ENCODE measurements around the gene NEK6.

The NEK6 gene

DNA sequence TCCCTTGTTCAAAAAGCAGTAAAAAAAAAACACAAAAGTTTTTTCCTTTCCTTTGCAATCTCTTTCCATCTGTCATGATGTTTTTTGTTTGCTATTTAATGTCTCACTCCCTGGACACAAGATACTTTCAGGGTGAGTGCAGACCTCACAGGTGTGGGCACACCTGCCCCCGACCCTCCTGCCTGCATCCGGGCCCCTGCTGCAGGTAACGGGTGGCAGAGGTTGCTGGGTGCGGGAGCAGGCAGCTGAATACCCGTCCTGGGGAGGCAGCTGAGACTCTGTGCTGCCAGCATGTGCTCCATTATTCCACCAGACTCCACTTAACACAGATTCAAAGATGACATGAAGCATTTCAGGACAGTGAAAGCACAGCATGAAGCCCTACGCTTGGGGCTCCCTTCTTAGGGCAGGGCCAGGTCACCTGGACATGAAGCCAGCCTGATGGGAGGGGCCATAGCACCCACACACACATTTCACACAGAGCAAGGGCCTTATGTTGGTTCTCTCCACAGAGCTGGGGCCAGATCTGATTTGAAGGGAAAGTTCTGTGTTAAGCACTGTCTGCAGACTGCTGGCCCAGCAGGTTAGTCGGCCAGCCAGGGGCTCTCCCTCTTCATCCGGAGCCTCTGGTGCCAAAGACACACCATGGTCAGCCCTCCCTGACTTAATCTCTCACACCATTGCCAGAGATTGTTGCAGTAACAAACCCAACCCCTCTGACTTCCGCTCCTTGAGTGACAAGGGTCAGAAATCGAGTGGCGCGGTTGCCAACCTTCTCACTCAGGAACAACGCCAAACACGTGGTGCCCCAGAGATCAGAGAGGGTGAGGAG is 13.0 kb downstream of the NEK6 start:
- no peaks in the 10 kb centered on the region for H3K27me3 Mint-ChIP-seq
- H3K4me1 Mint-ChIP-seq (ENCODE audit: low read depth) = peaks cover 97% of the 10 kb centered on the region

DNA sequence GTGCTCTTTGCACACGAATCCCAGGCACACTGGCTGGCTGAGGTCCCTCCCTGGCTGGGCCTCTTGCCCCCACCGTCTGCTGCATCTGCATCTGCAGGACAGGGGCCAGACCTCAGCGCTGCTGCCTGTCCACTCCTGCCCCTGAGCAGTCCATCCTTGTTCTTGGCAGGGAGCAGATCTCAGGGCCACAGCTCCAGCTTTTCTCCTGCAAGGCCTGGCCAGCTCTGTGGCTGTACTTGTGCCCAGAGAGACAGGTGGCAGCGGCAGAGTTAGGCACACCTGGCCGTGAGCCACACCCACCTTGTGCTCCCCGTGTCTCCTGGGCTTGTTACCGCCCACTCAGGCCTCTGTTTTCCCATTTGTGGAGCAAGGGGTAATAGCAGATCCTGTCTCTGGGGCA is 13.9 kb downstream of the NEK6 start:
- Mint-ChIP-seq H3K4me1 (ENCODE audit: low read depth) (peaks cover 97% of the 10 kb centered on the region), H3K27me3 (no peaks in the 10 kb centered on the region), H3K36me3 (ENCODE audit: low read depth) (peaks cover 94% of the 10 kb centered on the region), H3K27ac (peak overlapping the region; percentile 67), H3K9me3 (no peaks in the 10 kb centered on the region), H3K4me3 (no peak overlapping the region)
- intact Hi-C loops (cut with micrococcal nuclease) = no loop called here

More for the DNA sequence above, 13.0 kb downstream of the NEK6 start:
- intact Hi-C loops (cut with micrococcal nuclease) = no loop called here
- Mint-ChIP-seq H3K27ac (peak overlapping the region; percentile 19), H3K36me3 (ENCODE audit: low read depth) (peaks cover 94% of the 10 kb centered on the region), H3K4me3 (no peak overlapping the region), H3K9me3 (no peaks in the 10 kb centered on the region)

DNA sequence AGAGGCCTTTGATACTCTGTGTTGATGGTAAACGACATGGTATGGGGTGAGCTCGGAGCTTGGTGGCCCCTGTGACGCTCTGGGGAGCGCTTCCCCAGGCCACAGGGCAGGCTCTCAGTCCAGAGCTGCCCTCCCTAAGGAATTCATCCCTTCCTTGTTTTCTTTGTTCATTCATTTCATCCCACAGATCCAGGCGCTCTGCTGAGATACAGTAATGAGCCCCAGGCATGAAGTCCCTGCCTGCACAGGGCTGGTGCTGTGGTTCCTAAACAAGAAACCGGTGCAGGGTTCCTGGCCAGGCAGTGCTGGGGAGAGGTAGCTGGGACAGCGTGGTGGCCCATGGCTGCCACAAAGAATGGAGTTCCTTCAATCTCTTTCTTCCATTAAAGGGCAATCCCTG is 14.4 kb downstream of the NEK6 start:
- Mint-ChIP-seq H3K27me3 (no peaks in the 10 kb centered on the region), H3K4me1 (ENCODE audit: low read depth) (peaks cover 97% of the 10 kb centered on the region)

DNA sequence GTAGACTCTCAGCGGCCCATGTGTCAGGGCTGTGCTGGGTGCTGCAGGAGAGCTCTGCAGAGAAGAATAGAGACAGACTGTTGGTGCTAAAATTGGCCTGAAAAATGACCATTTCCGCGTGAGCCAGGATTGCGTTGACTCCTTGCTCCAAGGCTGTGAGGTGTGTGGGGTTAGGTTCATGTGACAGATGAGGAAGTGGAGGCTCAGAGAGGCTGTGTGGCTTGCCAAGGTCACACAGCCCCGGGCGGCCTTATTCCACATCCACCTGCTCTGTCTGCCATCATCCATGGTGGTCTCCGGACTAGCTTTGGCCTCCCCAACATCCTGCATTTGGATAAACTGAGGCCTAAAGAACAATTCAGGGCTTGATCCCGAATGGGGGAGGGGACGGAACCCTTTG is 15.2 kb downstream of the NEK6 start:
- Mint-ChIP-seq H3K9me3 (no peaks in the 10 kb centered on the region), H3K36me3 (ENCODE audit: low read depth) (peaks cover 91% of the 10 kb centered on the region), H3K4me1 (ENCODE audit: low read depth) (peaks cover 98% of the 10 kb centered on the region), H3K27ac (peak overlapping the region; percentile 67), H3K27me3 (no peaks in the 10 kb centered on the region), H3K4me3 (no peak overlapping the region)
- intact Hi-C loops (cut with micrococcal nuclease) = no loop called here

More for the DNA sequence above, 14.4 kb downstream of the NEK6 start:
- H3K4me3 Mint-ChIP-seq = no peak overlapping the region
- intact Hi-C loops (cut with micrococcal nuclease) = no loop called here
- peak overlapping the region; percentile 67 for H3K27ac Mint-ChIP-seq
- peaks cover 93% of the 10 kb centered on the region for H3K36me3 Mint-ChIP-seq (ENCODE audit: low read depth)
- no peaks in the 10 kb centered on the region for H3K9me3 Mint-ChIP-seq

DNA sequence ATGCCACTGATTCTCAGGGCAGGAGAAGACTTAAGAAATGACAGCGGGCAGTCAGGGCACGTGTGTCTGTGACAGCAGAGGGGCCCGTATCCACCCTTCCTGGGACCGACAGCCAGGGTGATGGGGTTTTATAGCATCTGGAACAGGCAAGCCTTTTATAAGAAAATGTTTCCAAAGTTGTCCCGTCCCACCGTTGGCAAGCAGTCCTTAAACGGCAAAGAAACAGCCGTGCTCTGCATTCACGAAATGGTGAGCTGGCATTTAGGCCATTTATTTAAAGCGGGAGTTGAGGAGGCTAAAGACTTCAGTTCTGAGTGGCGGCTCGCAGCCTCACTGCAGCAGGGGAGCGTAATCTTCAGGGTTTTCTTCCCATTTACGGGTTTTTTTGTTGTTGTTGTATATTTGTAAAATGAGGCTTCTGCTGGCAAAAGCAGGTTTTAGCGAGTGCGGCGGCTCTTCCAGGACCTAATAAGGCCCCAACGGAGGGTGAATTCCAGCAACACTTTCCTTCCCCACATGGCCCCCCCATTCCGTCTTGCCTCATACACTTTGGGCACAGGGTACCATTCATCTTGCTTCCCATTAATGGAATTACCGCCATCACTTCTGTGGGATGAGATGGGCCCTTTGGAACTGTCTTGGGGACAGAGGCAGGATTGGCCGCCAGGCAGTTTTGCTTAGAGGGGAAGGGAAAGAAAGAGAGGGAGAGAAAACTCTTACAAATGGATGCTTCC is 15.8 kb downstream of the NEK6 start:
- H3K36me3 Mint-ChIP-seq (ENCODE audit: low read depth) = peaks cover 91% of the 10 kb centered on the region
- H3K9me3 Mint-ChIP-seq = no peaks in the 10 kb centered on the region
- intact Hi-C loops (cut with micrococcal nuclease) = no loop called here
- peak overlapping the region; percentile 67 for H3K27ac Mint-ChIP-seq
- no peaks in the 10 kb centered on the region for H3K27me3 Mint-ChIP-seq
- H3K4me3 Mint-ChIP-seq = no peak overlapping the region
- H3K4me1 Mint-ChIP-seq (ENCODE audit: low read depth) = peaks cover 100% of the 10 kb centered on the region

DNA sequence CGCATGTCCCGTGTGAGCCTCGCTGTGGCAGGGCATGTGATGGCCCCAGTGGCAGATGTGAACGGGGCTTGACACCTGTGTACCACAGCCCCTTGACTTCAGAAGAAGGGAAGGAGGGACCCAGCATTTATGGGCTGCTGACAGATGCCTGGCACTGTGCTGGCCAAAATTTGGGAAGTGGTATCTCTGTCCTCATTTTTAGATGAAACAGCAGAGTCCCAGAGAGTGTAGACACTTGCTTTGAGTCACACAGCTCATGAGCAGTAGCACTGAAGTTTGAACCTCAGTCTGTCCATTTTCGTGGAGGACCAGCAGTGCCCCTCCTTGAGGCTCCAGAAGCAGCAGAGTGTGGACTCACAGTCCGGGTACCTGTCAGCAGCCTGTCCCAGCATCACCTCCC is 16.5 kb downstream of the NEK6 start:
- intact Hi-C loops (cut with micrococcal nuclease) = no loop called here
- H3K36me3 Mint-ChIP-seq (ENCODE audit: low read depth) = peaks cover 90% of the 10 kb centered on the region
- H3K4me3 Mint-ChIP-seq = no peak overlapping the region
- H3K4me1 Mint-ChIP-seq (ENCODE audit: low read depth) = peaks cover 100% of the 10 kb centered on the region
- H3K9me3 Mint-ChIP-seq = no peaks in the 10 kb centered on the region
- peak overlapping the region; percentile 67 for H3K27ac Mint-ChIP-seq
- no peaks in the 10 kb centered on the region for H3K27me3 Mint-ChIP-seq

DNA sequence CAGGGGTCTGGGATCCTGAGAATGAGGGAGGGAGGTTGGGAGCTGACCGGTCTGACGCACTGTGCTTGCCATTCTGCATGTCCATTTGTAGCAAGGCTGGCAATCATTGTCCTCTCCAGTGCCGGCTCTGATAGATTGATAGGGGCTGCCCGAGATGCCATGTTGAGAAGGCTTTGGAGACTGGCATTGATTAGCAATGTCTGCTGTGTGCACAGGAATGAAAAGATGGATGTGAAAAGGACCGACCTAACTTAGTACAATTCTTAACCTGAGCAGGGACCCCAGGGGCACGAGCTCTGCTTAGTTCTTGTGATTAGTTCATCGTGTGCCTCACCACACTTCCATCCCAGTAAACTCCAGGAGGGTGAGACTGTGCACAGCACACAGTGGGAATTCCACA is 17.0 kb downstream of the NEK6 start:
- Mint-ChIP-seq H3K27me3 (no peaks in the 10 kb centered on the region), H3K4me3 (no peak overlapping the region), H3K4me1 (ENCODE audit: low read depth) (peaks cover 100% of the 10 kb centered on the region), H3K27ac (peak overlapping the region; percentile 79), H3K9me3 (no peaks in the 10 kb centered on the region), H3K36me3 (ENCODE audit: low read depth) (peaks cover 89% of the 10 kb centered on the region)
- intact Hi-C loops (cut with micrococcal nuclease) = no loop called here

DNA sequence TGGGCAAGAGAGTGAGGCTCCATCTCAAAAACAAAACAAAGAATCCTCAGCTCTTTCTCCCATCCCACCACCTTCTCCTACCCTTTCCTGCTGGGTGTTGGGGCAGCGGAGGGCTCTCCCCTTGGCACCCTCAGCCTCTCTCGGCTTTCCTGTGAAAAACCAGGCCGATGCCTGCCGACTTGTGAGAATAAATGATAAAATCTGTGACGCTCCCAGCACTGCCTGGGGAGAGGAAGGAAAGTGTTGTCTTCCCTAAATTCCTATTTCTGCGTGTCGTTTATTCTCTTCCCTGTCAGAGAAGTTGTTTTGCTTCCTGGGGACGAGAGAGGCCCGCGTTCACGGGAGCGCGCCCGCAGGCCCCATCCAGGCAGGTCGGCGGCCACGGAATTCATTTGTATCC is 19.7 kb downstream of the NEK6 start:
- H3K4me3 Mint-ChIP-seq = no peak overlapping the region
- peak overlapping the region; percentile 79 for H3K27ac Mint-ChIP-seq
- no peaks in the 10 kb centered on the region for H3K27me3 Mint-ChIP-seq
- H3K36me3 Mint-ChIP-seq (ENCODE audit: low read depth) = peaks cover 78% of the 10 kb centered on the region
- no peaks in the 10 kb centered on the region for H3K9me3 Mint-ChIP-seq
- peaks cover 100% of the 10 kb centered on the region for H3K4me1 Mint-ChIP-seq (ENCODE audit: low read depth)
- intact Hi-C loops (cut with micrococcal nuclease) = no loop called here

DNA sequence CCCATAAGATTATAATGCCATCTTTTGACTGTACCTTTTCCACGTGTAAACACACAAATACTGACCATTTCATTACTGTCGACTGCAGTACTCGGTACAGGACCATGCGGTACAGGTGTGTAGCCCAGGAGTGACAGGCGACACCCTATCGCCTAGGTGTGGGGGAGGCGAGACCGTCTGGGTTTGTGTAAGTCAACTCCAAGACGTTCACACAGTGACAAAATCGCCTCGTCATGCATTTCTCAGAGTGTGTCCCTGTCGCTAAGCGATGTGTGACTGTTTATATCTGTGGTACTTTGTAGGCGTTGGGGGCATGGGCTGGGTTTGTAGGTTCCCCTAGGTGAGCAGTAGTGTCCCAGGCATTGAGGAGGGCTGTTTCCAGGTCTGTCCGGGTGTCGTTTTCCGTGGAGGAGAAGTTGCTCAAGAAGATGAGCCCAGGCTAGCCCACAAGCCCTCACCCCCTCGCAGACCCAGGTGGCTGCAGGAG is 20.3 kb downstream of the NEK6 start:
- H3K4me1 Mint-ChIP-seq (ENCODE audit: low read depth) = peaks cover 100% of the 10 kb centered on the region
- H3K27ac Mint-ChIP-seq = peak overlapping the region; percentile 79
- H3K27me3 Mint-ChIP-seq = no peaks in the 10 kb centered on the region
- H3K36me3 Mint-ChIP-seq (ENCODE audit: low read depth) = peaks cover 71% of the 10 kb centered on the region
- H3K4me3 Mint-ChIP-seq = no peak overlapping the region
- no peaks in the 10 kb centered on the region for H3K9me3 Mint-ChIP-seq
- intact Hi-C loops (cut with micrococcal nuclease) = no loop called here

DNA sequence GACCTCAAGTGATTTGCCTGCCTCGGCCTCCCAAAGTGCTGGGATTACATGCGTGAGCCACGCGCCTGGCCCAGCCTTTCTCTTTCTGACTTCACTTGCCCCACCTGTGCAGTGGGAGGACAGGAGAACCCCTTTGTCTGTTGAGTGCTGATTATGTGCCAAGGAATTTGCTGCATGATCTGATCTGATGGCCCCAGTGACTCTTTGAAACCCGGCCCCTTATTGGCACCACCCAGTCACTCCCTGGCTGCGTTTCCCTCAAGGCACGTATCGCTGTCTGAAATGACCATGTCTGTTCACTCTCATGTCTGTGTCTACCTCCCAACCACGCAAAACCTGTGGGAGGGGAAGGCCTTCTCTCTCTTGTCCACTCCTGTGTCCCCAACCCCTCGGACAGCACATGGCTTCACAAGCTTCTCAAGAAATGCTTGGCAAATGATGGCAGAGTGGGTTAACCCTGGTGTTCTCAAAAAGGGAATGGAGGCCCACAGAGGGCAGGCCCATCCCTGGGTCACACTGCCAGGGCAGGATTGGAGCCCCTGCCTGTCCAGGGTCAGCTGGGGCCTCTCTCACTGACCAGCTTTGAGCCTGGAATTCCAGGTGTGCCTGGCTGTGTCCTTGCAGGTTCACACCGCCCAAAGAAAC is 21.9 kb downstream of the NEK6 start:
- H3K4me1 Mint-ChIP-seq (ENCODE audit: low read depth) = peaks cover 99% of the 10 kb centered on the region
- no peaks in the 10 kb centered on the region for H3K9me3 Mint-ChIP-seq
- no peaks in the 10 kb centered on the region for H3K27me3 Mint-ChIP-seq
- peak overlapping the region; percentile 30 for H3K4me3 Mint-ChIP-seq
- H3K36me3 Mint-ChIP-seq (ENCODE audit: low read depth) = peaks cover 73% of the 10 kb centered on the region
- peak overlapping the region; percentile 79 for H3K27ac Mint-ChIP-seq
- intact Hi-C loops (cut with micrococcal nuclease) = no loop called here

DNA sequence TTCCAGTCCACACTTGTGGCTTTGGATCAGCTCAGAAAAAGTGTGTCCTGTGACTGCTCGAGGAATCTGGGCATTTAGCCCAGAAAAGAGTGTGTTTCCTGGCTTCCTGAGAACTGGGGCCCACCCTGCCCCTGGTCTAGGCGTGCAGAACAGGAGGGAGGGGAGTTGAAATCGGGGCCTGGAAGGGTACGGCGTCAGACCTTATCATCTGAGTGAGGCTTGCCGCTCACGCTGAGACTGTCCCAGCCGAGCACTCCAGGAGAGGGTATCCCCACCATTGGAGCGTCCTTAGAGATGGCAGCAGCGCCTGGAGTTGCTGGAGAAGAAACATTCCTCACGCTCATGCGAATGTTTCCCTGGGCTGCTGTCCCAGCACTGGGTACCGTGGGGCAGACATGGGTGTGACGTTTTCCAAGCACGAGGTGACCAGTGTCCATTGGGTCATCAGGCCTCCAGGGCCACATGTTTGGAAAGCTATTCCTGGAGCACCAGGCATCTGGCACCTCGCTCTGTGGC is 22.5 kb downstream of the NEK6 start:
- Mint-ChIP-seq H3K4me1 (ENCODE audit: low read depth) (peaks cover 99% of the 10 kb centered on the region), H3K27me3 (no peaks in the 10 kb centered on the region), H3K9me3 (no peaks in the 10 kb centered on the region), H3K36me3 (ENCODE audit: low read depth) (peaks cover 73% of the 10 kb centered on the region), H3K4me3 (peak overlapping the region; percentile 14), H3K27ac (peak overlapping the region; percentile 79)
- intact Hi-C loops (cut with micrococcal nuclease) = no loop called here

DNA sequence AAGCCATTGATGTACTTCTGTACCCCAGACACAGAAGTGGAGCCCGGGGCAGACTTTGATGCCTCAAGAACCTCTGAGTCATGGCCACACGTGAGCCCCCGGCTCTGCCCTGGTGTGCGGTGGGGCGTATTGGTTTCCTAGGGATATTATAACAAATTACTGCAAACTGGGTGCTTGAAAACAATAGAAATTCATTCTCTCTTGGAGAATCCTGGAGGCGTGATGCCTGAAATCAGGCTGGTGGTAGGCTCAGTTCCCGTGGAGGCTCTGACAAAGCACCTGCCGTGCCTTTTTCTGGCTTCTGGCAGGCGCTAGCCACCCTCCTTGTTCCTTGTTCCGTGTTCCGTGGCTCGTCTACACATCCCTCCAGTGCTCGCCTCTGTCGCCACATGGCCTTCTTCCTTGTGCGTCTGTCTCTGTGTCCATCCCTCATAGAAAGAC is 24.2 kb downstream of the NEK6 start:
- Mint-ChIP-seq H3K4me3 (peak overlapping the region; percentile 34), H3K36me3 (ENCODE audit: low read depth) (peaks cover 69% of the 10 kb centered on the region), H3K4me1 (ENCODE audit: low read depth) (peaks cover 97% of the 10 kb centered on the region), H3K9me3 (no peaks in the 10 kb centered on the region), H3K27ac (peak overlapping the region; percentile 79), H3K27me3 (no peaks in the 10 kb centered on the region)
- intact Hi-C loops (cut with micrococcal nuclease) = no loop called here

DNA sequence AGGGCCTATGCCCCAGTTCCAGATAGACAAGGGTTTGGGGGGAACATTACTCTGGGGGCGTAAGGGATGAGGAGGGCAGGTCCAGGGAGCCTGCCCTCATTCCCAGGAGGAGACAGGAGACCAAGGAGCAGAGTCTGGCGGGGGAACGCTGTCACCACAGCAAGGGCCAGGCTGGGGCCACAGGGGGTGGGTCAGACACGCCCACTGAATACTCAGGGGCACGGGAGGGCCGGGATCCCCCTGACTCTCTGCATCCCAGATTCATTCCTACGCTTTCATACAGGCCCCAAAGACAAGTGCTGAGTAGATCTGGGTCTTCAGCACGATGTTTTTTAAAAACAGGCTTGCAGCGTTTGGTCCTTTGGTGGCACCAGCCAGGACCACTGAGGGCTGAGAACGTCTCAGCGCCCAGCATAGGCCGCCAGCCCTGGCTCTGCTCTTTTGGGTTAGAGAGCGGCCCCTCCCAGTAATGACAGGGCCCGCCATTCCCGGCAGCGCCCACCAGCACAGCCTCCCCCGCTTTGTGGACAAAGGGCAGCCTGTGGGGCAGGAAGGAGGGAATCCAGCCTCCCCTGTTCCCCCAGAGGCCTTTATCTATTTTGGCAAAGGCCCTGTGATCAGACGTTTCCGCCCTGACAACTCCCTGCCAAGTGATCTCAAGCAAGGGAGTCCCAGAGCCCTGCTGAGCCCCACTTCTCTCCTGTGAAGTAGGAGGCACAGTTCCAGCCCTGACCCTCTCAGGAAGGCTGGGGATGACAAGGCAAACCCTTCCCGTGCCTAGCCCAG is 24.9 kb downstream of the NEK6 start:
- intact Hi-C loops (cut with micrococcal nuclease) = no loop called here
- peaks cover 71% of the 10 kb centered on the region for H3K36me3 Mint-ChIP-seq (ENCODE audit: low read depth)
- peak overlapping the region; percentile 79 for H3K27ac Mint-ChIP-seq
- H3K27me3 Mint-ChIP-seq = no peaks in the 10 kb centered on the region
- H3K4me1 Mint-ChIP-seq (ENCODE audit: low read depth) = peaks cover 97% of the 10 kb centered on the region
- H3K9me3 Mint-ChIP-seq = no peaks in the 10 kb centered on the region
- H3K4me3 Mint-ChIP-seq = peak overlapping the region; percentile 17
